PC-9 (cell line): ENCODE results near the gene HDAC5. TPM values are rescaled to one million over a fixed set of nuclear protein-coding genes. Genes with fewer than 3 reads are reported as not detected.

Source experiments
- BruUV-seq: library from RNA; stranded (reverse); fragments of 400-500 nt; replicated peaks from 2 replicates; lab custom pipeline; 2021; lab: Mats Ljungman, UMichigan
- CTCF ChIA-PET: fragments of 300-600 bp; sonication (Branson Sonifier 250); formaldehyde crosslinking; loops from one replicate; lab custom pipeline; 2022; ENCODE audit warnings: antibody characterized with exemption; lab: Charles Lee
- POLR2A ChIA-PET: fragments of 300-600 bp; sonication (Branson Sonifier 250); formaldehyde crosslinking; loops from one replicate; lab custom pipeline; 2022; ENCODE audit warnings: antibody characterized with exemption; ENCODE audit not compliant: unreplicated experiment; lab: Charles Lee
- DNase-seq, 2 experiments: peaks; one replicate each; pipeline versions ENCODE4 v3.0.0 to v3.0.0-alpha.2; 2015 to 2022; ENCODE audit warnings: mixed read lengths in 1 of 2
- H2AFZ ChIP-seq: fragments of 200-600 bp; sonication (generic); 2 replicates; pipeline ENCODE4 v1.8.1; 2017; ENCODE audit warnings: antibody characterized with exemption
- H3F3A ChIP-seq: fragments of 200-600 bp; sonication (generic); 2 replicates; pipeline ENCODE4 v1.8.1; 2017; ENCODE audit warnings: antibody characterized with exemption, mild to moderate bottlenecking, low read depth; ENCODE audit not compliant: insufficient read depth
- H3K27ac ChIP-seq: fragments of 200-600 bp; sonication (generic); 2 replicates; pipeline ENCODE4 v1.6.1; 2016; ENCODE audit warnings: mixed run types
- H3K27me3 ChIP-seq: fragments of 200-600 bp; sonication (generic); 2 replicates; pipeline ENCODE4 v1.6.1; 2016; ENCODE audit warnings: low read depth, mixed run types; ENCODE audit not compliant: insufficient read depth
- H3K36me3 ChIP-seq: fragments of 200-600 bp; sonication (generic); 2 replicates; pipeline ENCODE4 v1.6.1; 2016; ENCODE audit warnings: low read depth, mixed run types
- H3K4me1 ChIP-seq: fragments of 200-600 bp; sonication (generic); replicated peaks from 2 replicates; pipeline ENCODE4 v1.6.1; 2016; ENCODE audit warnings: mixed run types; ENCODE audit not compliant: insufficient read depth
- H3K4me2 ChIP-seq: fragments of 200-600 bp; sonication (generic); 2 replicates; pipeline ENCODE4 v1.6.1; 2017; ENCODE audit warnings: mixed run types
- H3K4me3 ChIP-seq: fragments of 200-600 bp; sonication (generic); 2 replicates; pipeline ENCODE4 v1.6.1; 2016; ENCODE audit warnings: mixed run types
- H3K79me2 ChIP-seq: fragments of 200-600 bp; sonication (generic); 2 replicates; pipeline ENCODE4 v1.6.1; 2017; ENCODE audit warnings: low read depth, mixed run types
- H3K9me2 ChIP-seq: fragments of 200-600 bp; sonication (generic); 2 replicates; pipeline ENCODE4 v1.8.1; 2017; ENCODE audit warnings: mild to moderate bottlenecking; ENCODE audit not compliant: insufficient read depth
- H3K9me3 ChIP-seq: fragments of 200-600 bp; sonication (generic); 2 replicates; pipeline ENCODE4 v1.8.1; 2016; ENCODE audit warnings: low read depth; ENCODE audit not compliant: insufficient read depth
- H4K20me1 ChIP-seq: fragments of 200-600 bp; sonication (generic); 2 replicates; pipeline ENCODE4 v1.8.1; 2017; ENCODE audit not compliant: insufficient read depth
- EZH2 ChIP-seq: fragments of 200-600 bp; sonication (generic); IDR thresholded peaks from 2 replicates; pipeline ENCODE4 v1.8.0; 2017; ENCODE audit warnings: antibody characterized with exemption, low read depth
- intact Hi-C: fragments of 100-400 bp; cut with micrococcal nuclease; formaldehyde crosslinking; loops from one replicate; pipeline ENCODE4 v1.10.0; 2022; ENCODE audit not compliant: unreplicated experiment
- total RNA-seq: library from RNA; stranded (reverse); gene quantifications from 2 replicates; pipeline ENCODE4 v1.2.3, GENCODE V29; 2021
- TF ChIP-seq, protein P1 (sequence below): fragments of 200-600 bp; sonication (generic); conservative IDR thresholded peaks from 2 replicates; pipeline ENCODE4 v1.6.1; 2017; ENCODE audit warnings: mixed run types, antibody characterized with exemption, mild to moderate bottlenecking, moderate library complexity

The HDAC5 gene
- total RNA-seq, 1 experiment from 2014 or later, result 24.0 TPM

DNA sequence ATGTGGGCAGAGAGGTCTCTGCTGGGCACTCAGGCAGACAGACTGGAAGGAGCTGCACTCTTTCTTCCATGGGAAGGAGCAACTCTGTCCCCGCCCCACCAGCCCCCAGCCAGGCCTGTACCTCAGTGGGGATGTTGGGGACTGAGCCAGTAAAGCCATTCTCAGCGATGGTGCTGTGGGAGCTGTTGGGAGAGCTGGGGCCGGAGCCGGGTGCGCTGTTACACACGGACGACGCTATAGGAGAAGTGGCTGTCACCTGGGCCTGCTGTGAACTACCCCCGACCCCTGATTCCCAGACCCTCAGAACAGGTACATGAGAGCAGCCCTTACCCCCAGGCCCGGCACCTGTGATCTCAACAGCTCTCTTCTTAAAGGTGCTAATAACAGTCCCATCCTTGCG lies 31.4 kb downstream of the HDAC5 start:
- Histone ChIP-seq H3K4me3 (no peak overlapping the region), H3K4me1 (peaks cover 27% of the 10 kb centered on the region), H4K20me1 (no peaks in the 10 kb centered on the region), H3K27ac (no peak overlapping the region), H3K9me2 (no peaks in the 10 kb centered on the region), H3K79me2 (no peaks in the 10 kb centered on the region), H3F3A (peaks cover 32% of the 10 kb centered on the region), H3K36me3 (no peaks in the 10 kb centered on the region; the same call in 1 of the 2 replicates), H2AFZ (no peak overlapping the region), H3K27me3 (no peaks in the 10 kb centered on the region), H3K4me2 (no peak overlapping the region), H3K9me3 (no peaks in the 10 kb centered on the region)
- intact Hi-C loops, result no loop called here
- no peak for DNase-seq
- ChIA-PET POLR2A (no interaction called here), CTCF (no interaction called here)
- TF ChIP-seq, protein P1, sequence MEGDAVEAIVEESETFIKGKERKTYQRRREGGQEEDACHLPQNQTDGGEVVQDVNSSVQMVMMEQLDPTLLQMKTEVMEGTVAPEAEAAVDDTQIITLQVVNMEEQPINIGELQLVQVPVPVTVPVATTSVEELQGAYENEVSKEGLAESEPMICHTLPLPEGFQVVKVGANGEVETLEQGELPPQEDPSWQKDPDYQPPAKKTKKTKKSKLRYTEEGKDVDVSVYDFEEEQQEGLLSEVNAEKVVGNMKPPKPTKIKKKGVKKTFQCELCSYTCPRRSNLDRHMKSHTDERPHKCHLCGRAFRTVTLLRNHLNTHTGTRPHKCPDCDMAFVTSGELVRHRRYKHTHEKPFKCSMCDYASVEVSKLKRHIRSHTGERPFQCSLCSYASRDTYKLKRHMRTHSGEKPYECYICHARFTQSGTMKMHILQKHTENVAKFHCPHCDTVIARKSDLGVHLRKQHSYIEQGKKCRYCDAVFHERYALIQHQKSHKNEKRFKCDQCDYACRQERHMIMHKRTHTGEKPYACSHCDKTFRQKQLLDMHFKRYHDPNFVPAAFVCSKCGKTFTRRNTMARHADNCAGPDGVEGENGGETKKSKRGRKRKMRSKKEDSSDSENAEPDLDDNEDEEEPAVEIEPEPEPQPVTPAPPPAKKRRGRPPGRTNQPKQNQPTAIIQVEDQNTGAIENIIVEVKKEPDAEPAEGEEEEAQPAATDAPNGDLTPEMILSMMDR, result no peak
- TF ChIP-seq EZH2, result no peak
- no TSS peak for BruUV-seq

DNA sequence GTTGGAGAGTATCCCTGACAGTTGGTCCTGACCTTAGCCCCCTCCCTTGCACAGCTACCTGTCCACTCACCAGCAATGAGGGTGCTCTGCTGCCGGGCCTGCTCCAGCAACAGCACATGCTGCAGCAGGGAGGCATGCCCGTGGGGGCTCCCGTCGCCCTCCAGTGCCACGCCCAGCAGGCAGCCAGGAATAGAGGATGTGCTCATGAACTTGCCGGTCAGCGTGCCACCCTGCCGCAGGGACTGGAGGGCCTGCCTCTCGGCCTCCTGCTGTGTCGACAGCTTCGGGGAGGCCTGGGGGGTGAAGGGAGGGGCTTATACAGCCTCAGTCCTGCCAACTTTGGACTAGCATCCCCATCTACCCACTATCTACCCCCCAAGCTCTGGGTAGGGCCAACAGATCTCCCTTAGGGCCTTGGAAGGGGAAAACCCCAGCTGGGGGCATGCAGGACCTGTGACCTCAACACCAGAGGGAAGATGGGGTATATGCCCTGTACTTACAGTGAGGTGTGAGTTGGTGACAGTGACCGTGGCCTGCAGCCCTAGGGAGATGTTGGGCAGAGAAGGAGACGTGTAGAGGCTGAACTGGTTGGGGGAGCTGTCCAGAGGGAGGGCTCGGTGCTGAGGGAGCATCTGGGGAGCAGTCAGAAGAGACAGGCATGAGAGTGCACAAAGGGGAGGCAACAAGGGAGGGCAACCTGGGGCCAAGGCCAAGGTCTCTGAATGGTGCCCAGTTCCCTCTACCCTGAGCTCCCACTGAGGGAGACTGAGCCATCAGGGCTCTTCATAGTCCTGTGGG lies 32.0 kb downstream of the HDAC5 start:
- TF ChIP-seq, protein P1, result no peak
- TF ChIP-seq EZH2, result no peak
- Histone ChIP-seq H3F3A (peaks cover 25% of the 10 kb centered on the region), H3K9me3 (no peaks in the 10 kb centered on the region), H4K20me1 (no peaks in the 10 kb centered on the region), H3K4me2 (no peak overlapping the region), H3K27ac (no peak overlapping the region), H3K9me2 (no peaks in the 10 kb centered on the region), H3K4me3 (no peak overlapping the region), H3K4me1 (peaks cover 27% of the 10 kb centered on the region), H3K27me3 (no peaks in the 10 kb centered on the region), H2AFZ (no peak overlapping the region), H3K79me2 (no peaks in the 10 kb centered on the region), H3K36me3 (no peaks in the 10 kb centered on the region; the same call in 1 of the 2 replicates)
- CTCF ChIA-PET, result no interaction called here
- no TSS peak for BruUV-seq
- no peak for DNase-seq
- intact Hi-C loops, result no loop called here
- POLR2A ChIA-PET, result no interaction called here

DNA sequence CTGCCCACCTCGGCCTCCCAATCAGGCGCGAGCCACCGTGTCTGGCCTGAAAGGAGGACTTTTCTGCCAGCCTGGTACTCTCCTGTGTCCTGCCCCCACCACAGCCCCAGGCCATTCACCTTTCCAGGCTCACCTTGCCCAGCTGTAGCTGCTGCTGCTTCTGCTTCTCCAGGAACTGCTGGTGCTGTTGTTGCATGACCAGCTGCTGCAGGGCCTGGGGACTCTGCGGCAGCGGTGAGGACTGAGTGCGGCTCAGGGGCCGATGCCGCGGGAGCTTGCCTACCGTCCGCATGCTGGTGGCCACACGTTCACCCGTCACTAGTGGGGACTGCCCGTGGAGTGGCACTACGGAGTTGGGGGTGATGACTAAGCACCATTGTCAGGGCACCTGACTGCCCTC lies 35.2 kb downstream of the HDAC5 start:
- intact Hi-C loops, result no loop called here
- CTCF ChIA-PET, result no interaction called here
- no peaks in the 10 kb centered on the region for H3K79me2 ChIP-seq
- H3K27me3 ChIP-seq, result no peaks in the 10 kb centered on the region
- no peaks in the 10 kb centered on the region; the same call in 1 of the 2 replicates for H3K36me3 ChIP-seq
- no peaks in the 10 kb centered on the region for H3K9me2 ChIP-seq
- no peak overlapping the region for H2AFZ ChIP-seq
- H4K20me1 ChIP-seq, result no peaks in the 10 kb centered on the region
- no peak overlapping the region for H3K27ac ChIP-seq
- H3K4me1 ChIP-seq, result peaks cover 16% of the 10 kb centered on the region
- no peak overlapping the region for H3K4me3 ChIP-seq
- no peak overlapping the region for H3K4me2 ChIP-seq
- no peaks in the 10 kb centered on the region for H3K9me3 ChIP-seq
- POLR2A ChIA-PET, result interaction anchor here (0.6 kb wide), 1 partner anchor 805 kb away, joined by 4 read pairs; no protein-coding TSS in a partner anchor
- no peak for DNase-seq
- TF ChIP-seq EZH2, result no peak
- TF ChIP-seq, protein P1, result no peak
- peaks cover 17% of the 10 kb centered on the region for H3F3A ChIP-seq
- no TSS peak for BruUV-seq
